ENCODE results near the gene IRAK4.

The IRAK4 gene

GRCh38 chr12:43805860-43806736, 47.3 kb downstream of the IRAK4 start, which contains the start of gene TWF1:
Gene TWF1 (minus strand): TSS chr12:43806317. CDS start chr12:43806245, 72 bp downstream.
- DNase-seq (ENCODE audit: low read depth) = no peak

DNA sequence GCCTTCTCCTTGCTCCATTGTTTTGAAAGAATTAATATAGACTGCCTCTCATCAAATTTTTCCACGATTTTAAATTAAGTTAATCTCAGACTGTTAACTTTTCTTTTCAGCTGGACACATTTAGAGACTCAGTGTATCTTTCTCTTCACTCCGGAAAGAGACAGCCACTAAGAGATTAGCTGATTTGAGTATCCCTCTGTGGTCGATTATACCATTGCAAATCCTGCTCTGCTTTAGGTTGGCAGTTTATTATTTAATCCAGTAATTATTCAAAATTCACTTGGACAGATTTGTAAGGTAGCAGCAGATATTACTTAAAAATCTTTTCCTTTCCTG, 48.0 kb downstream of the IRAK4 start:
- no peak for DNase-seq (ENCODE audit: low read depth)
- TF ChIP-seq, protein P1, sequence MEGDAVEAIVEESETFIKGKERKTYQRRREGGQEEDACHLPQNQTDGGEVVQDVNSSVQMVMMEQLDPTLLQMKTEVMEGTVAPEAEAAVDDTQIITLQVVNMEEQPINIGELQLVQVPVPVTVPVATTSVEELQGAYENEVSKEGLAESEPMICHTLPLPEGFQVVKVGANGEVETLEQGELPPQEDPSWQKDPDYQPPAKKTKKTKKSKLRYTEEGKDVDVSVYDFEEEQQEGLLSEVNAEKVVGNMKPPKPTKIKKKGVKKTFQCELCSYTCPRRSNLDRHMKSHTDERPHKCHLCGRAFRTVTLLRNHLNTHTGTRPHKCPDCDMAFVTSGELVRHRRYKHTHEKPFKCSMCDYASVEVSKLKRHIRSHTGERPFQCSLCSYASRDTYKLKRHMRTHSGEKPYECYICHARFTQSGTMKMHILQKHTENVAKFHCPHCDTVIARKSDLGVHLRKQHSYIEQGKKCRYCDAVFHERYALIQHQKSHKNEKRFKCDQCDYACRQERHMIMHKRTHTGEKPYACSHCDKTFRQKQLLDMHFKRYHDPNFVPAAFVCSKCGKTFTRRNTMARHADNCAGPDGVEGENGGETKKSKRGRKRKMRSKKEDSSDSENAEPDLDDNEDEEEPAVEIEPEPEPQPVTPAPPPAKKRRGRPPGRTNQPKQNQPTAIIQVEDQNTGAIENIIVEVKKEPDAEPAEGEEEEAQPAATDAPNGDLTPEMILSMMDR (IDR thresholded peaks at IDR 0.05; ENCODE audit: control insufficient read depth, insufficient read depth, low read depth, low read length, missing control alignments) = no peak
- H3K4me3 ChIP-seq (ENCODE audit: control insufficient read depth, low read depth, low read length) = peak overlapping the region; percentile 88

More at GRCh38 chr12:43805860-43806736, 47.3 kb downstream of the IRAK4 start, which contains the start of gene TWF1:
- TF ChIP-seq, protein P1 (IDR thresholded peaks at IDR 0.05; ENCODE audit: control insufficient read depth, insufficient read depth, low read depth, low read length, missing control alignments) = peak; percentile 41
- peak within 1 kb of the TSS; percentile 88 for H3K4me3 ChIP-seq (ENCODE audit: control insufficient read depth, low read depth, low read length)

- TF ChIP-seq, protein P1 (IDR thresholded peaks at IDR 0.05; ENCODE audit: control insufficient read depth, insufficient read depth, low read depth, low read length, missing control alignments) = no peak
- DNase-seq (ENCODE audit: low read depth) = no peak
- no peak overlapping the region for H3K4me3 ChIP-seq (ENCODE audit: control insufficient read depth, low read depth, low read length)
These were observed 48.6 kb downstream of the IRAK4 start for GRCh38 chr12:43807386-43807785.

GRCh38 chr12:43812057-43812456, 53.3 kb downstream of the IRAK4 start:
- DNase-seq (ENCODE audit: low read depth) = no peak
- TF ChIP-seq, protein P1 (IDR thresholded peaks at IDR 0.05; ENCODE audit: control insufficient read depth, insufficient read depth, low read depth, low read length, missing control alignments) = no peak
- no peak overlapping the region for H3K4me3 ChIP-seq (ENCODE audit: control insufficient read depth, low read depth, low read length)

DNA sequence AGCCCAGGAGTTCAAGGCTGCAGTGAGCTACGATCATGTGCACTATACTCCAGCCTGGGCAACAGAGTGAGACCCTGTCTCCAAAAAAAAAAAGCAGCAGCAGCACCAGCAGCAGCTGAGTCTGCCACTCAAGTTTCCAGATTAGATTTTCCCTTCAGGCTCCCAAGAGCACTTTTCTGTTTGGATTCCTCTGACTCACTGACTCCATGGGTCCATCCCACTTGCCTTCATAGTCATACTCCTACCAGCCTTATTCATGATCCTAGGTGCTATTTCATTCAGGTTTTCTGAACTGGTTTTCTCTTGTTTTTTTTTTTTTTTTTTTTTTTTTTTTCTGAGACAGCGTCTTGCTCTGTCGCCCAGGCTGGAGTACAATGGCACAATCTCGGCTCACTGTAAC, 54.2 kb downstream of the IRAK4 start:
- H3K4me3 ChIP-seq (ENCODE audit: control insufficient read depth, low read depth, low read length) = no peak overlapping the region
- no peak for DNase-seq (ENCODE audit: low read depth)
- TF ChIP-seq, protein P1 (IDR thresholded peaks at IDR 0.05; ENCODE audit: control insufficient read depth, insufficient read depth, low read depth, low read length, missing control alignments) = no peak

DNA sequence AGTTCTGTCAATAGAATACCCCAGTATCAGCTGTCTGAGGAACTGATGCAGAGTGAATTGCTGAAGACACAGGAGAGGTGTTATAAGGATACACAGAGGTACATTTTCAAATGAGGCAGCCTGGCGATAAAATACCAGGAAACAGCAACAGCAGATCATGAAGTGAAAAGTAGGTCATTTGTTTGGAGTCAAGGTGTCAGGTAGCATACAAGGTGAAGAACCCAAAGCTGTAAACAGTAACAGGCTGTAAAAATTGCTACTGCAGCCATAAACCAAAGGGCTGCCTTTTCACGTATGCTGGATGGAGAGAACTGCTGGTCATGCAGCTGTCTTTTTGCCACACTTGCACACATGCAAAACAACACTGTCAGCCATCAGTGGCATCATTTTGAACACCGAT, 56.7 kb downstream of the IRAK4 start:
- no peak for DNase-seq (ENCODE audit: low read depth)
- TF ChIP-seq, protein P1 (IDR thresholded peaks at IDR 0.05; ENCODE audit: control insufficient read depth, insufficient read depth, low read depth, low read length, missing control alignments) = no peak
- H3K4me3 ChIP-seq (ENCODE audit: control insufficient read depth, low read depth, low read length) = no peak overlapping the region
